GM18861 (cell line): Measurements from ENCODE around the gene C1D.
"Not testable (repeated sequence)": the region's sequence is repeated elsewhere in the genome, so short reads cannot be mapped to it uniquely, and the experiment has no call there.

Experiments used
- ATAC-seq: cut with Tn5 transposase; IDR thresholded peaks from one replicate; pipeline ENCODE4 v1.9.1; 2021; ENCODE audit not compliant: unreplicated experiment

C1D gene

GRCh38 chr2:68062680-68063387, at the start of gene C1D:
TSS of gene C1D (minus strand) at chr2:68063004. CDS start at chr2:68047310, 15,694 bp downstream.
- peak; percentile 93 for ATAC-seq

- ATAC-seq, result peak; percentile 90
These were observed 47.3 kb upstream of the C1D start for GRCh38 chr2:68110102-68110501.

GRCh38 chr2:68108120-68108519, 45.3 kb upstream of the C1D start:
- no peak for ATAC-seq

- ATAC-seq, result no peak
These were observed 44.7 kb upstream of the C1D start for GRCh38 chr2:68107475-68107874.

- ATAC-seq, result no peak
These were observed 41.5 kb upstream of the C1D start for GRCh38 chr2:68104111-68104835.

- no peak for ATAC-seq
These were observed 40.9 kb upstream of the C1D start for GRCh38 chr2:68103709-68104055.

GRCh38 chr2:68103030-68103708, 40.4 kb upstream of the C1D start:
- no peak for ATAC-seq

GRCh38 chr2:68100189-68100588, 37.4 kb upstream of the C1D start:
- no peak for ATAC-seq

GRCh38 chr2:68099260-68099659, 36.5 kb upstream of the C1D start:
- ATAC-seq, result no peak

- ATAC-seq, result no peak
These were observed 35.5 kb upstream of the C1D start for GRCh38 chr2:68098291-68098797.

GRCh38 chr2:68094111-68094510, 31.3 kb upstream of the C1D start:
- ATAC-seq, result no peak

GRCh38 chr2:68093634-68094033, 30.8 kb upstream of the C1D start:
- ATAC-seq, result no peak

GRCh38 chr2:68091439-68092034, 28.7 kb upstream of the C1D start:
- no peak for ATAC-seq

- ATAC-seq, result no peak
These were observed 27.2 kb upstream of the C1D start for GRCh38 chr2:68089961-68090360.

GRCh38 chr2:68088940-68089339, 26.1 kb upstream of the C1D start:
- no peak for ATAC-seq

- ATAC-seq, result no peak
These were observed 23.4 kb upstream of the C1D start for GRCh38 chr2:68086166-68086565.

- ATAC-seq, result no peak
These were observed 20.5 kb upstream of the C1D start for GRCh38 chr2:68083346-68083745.

- ATAC-seq, result no peak
These were observed 11.2 kb upstream of the C1D start for GRCh38 chr2:68074050-68074449.

- ATAC-seq, result not testable (repeated sequence)
These were observed 1.2 kb upstream of the C1D start for GRCh38 chr2:68063797-68064646.

GRCh38 chr2:68060652-68061051, 2.2 kb downstream of the C1D start:
- no peak for ATAC-seq
